HG02759 (cell line): ENCODE data around the gene SNAP91.
"Not testable (repeated sequence)": the region's sequence is repeated elsewhere in the genome, so short reads cannot be mapped to it uniquely, and the experiment has no call there.

Experiments
- ATAC-seq: cut with Tn5 transposase; IDR thresholded peaks from one replicate; pipeline ENCODE4 v1.9.1; 2021; ENCODE audit warnings: mild to moderate bottlenecking, moderate library complexity; ENCODE audit not compliant: unreplicated experiment

Gene SNAP91

DNA sequence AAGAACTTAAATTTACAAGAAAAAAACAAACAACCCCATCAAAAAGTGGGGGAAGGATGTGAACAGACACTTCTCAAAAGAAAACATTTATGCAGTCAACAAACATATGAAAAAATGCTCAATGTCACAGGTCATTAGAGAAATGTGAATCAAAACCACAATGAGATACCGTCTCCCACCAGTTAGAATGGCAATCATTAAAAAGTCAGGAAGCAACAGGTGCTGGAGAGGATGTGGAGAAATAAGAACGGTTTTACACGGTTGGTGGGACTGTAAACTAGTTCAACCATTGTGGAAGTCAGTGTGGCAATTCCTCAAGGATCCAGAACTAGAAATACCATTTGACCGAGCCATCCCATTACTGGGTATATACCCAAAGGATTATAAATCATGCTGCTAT is 157.2 kb downstream of the SNAP91 start:
- ATAC-seq = not testable (repeated sequence)

DNA sequence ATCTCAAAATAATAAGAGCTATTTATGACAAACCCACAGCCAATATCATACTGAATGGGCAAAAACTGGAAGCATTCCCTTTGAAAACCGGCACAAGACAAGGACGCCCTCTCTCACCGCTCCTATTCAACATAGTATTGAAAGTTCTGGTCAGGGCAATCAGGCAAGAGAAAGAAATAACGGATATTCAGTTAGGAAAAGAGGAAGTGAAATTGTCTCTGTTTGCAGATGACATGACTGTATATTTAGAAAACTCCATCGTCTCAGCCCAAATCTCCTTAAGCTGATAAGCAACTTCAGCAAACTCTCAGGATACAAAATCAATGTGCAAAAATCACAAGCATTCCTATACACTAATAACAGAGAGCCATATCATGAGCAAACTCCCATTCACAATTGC is 158.4 kb downstream of the SNAP91 start:
- not testable (repeated sequence) for ATAC-seq

DNA sequence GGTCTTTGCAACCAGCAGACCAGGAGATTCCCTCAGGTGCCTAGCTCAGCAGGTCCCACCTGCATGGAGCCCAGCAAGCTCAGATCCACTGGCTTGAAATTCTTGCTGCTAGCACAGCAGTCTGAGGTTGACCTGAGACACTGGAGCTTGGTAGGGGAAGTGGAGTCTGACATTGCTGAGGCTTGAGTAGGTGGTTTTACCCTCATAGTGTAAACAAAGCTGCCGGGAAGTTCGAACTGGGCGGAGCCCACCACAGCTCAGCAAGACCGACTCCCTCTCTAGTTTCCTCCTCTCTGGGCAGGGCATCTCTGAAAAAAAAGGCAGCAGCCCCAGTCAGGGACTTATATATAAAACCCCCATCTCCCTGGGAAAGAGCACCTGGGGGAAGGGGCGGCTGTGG is 162.3 kb downstream of the SNAP91 start:
- no peak for ATAC-seq

DNA sequence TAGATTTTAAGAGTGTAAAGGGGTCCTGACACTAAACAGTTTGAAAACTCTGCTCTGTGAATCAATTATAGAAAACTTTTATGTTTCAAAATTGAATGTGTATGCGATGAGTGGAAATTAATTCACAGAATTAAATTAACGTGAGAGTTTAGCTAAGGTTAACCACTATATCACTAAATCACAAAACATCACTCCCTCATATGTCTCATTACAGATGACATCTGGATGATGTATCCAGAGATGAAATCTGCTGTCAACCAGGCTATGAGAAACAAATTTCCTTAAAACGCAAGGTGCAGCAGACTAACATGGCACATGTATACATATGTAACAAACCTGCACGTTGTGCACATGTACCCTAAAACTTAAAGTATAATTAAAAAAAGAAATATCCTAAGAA is 169.2 kb downstream of the SNAP91 start:
- ATAC-seq = no peak

DNA sequence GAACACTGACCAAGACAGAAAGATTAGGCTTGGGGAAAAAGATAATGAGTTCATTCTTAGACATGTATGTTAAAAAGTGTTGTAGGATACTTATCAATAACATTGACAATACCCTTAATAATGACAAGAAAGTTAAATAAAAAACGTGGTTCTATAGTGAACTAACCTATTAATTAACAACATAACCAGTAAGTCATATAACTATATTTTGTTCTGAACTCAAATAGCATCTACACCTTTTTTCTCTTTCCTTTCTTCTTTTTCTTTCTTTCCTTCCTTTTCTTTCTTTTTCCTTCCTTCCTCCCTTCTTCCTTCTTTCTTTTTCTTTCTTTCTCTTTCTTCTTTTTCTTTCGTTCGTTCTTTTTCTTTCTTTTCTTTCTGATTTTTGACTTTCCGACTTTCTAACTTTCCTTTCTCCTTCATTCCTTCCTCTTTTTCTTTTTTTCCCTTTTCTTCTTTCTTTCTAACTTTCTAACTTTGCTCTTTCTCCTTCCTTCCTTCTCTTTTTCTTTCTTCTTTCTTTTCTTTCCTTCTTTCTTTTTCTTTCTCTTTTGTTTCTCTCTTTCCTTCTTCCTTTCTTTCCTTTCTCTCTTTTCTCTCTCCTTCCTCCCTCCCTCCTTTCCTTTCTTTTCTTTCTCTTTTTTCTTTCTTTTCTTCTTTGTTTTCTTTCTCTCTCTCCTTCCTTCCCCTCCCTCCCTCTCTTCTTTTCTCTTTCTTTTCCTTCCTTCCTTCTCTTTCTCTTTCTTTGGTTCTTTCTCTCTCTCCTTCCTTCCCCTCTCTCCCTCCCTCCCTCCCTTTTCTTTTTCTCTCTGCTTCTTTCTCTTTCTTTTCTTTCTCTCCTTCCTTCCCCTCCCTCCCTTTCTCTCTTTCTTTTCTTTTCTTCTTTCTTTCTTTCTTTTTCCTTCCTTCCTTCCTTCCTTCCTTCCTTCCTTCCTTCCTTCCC is 172.0 kb downstream of the SNAP91 start:
- ATAC-seq = no peak

DNA sequence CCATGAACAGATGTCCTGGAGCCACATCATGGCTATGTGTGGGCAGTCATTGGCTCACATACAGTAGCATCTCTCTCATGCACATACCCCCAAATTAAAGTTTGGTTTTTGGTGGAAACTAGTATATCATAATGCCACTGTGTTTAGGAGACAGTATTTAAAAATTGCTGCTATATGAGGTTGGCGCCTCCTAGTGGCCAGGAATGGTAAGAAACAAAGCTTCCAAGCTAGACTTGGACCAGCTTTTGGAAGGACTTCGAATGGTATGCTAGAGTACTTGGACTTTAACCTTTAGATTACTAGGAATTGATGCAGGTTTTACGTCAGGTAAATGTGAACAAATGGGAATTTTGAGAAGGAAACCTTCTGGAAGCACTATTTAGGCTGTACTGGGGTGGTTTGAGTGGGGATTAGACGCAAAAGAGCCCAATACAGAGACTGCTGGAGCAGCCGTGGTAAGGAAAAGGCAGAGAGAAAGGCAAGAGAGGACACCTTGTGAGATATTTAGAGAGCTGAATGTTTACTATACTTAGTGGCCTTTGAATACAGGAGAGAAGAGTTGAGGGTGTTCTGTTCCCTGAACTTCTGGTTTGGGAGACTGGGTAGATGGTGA is 172.8 kb downstream of the SNAP91 start:
- ATAC-seq = peak; percentile 90

DNA sequence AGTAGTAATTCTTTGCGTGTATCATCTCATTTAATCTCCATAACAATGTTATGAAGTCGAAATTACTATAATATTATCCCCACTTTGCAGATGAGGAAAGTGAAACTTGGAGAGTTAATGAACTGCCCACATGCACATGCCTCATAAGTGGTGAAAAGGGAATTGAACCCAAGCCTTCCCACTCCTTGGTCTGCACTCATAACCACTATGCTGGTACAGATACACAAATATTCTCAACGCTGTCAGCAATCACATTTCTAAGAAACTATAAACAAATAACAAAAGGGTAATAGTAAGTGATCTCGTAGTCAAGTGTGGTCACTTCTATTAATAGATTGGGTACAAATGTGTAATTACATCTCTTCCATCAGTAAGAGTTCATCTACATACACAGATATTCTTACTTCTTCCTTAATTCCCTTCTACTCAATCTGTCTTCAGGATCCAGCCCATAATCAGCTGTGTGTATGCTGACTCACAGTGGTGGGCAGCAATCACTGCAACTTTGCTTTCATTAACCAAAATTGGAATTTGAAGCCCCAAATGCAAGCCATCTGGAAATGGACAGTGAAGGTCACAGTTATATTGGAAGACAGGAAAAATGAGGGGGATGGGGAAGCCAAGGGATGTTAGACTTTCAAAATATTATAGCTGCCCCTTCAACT is 190.0 kb downstream of the SNAP91 start:
- no peak for ATAC-seq

DNA sequence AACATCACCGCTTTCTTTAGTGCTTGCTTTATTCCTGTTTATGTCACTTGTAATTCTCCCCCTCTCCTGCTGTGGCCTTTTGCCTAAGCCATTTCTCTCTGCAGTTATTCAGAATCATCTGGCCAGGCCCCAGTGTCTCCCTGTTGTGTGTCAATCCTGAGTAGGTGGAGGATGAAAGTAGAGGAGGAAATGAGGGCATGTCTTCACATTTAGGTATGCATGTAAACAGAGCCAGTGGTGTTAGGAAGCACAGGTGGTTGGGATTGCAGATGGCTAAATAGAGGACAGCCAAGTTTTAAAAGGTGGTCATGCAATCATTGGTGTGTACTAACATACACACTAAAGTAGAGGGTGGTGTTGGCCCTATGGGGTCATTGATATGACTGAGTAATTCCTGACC is 191.4 kb downstream of the SNAP91 start:
- ATAC-seq = no peak

DNA sequence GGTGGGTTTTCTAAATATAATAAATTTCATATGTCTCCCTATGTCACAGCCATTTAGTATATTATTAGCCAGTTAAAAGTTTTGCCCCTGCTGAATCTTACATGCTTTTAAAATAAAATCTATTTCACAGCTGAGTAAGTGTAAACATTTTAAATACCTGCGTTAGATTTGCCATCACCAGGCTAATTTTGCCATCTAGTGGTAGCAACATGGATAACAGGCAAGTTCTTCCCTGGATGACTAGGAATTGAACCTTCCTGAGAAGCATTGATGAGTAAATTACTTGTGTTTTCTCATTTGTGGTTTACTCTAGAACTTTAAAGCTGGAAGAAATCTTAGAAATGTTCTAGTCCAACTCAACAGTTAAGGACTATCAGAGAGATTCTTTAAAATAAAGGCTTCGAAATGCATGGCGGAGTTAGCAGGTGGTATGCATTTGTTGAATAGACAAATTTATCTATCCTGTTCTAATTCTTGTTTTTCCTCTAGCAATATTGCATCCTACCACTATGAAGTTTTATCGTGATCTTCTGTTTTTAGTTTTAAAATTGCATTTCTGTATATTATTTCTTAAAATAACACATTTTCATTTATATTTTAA is 193.9 kb downstream of the SNAP91 start:
- ATAC-seq = no peak

DNA sequence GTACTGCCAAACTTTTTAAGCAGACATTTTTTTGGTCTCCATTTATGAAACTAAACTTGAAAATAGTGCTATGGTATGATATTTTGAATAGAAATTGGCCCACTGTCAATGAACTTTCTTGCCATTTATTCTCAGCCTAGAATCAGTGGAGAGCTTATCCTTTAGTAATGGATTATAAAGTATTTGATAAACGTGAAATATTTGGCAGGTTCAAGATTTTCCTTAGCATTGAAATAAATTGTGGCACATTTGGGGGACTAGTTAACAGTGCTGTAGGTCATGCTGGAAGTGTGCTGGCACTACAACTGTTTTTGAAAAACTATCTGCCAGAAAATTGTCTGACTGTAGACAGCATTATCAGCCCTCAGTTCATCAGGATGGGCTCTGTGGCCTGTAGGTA is 194.4 kb downstream of the SNAP91 start:
- ATAC-seq = no peak

DNA sequence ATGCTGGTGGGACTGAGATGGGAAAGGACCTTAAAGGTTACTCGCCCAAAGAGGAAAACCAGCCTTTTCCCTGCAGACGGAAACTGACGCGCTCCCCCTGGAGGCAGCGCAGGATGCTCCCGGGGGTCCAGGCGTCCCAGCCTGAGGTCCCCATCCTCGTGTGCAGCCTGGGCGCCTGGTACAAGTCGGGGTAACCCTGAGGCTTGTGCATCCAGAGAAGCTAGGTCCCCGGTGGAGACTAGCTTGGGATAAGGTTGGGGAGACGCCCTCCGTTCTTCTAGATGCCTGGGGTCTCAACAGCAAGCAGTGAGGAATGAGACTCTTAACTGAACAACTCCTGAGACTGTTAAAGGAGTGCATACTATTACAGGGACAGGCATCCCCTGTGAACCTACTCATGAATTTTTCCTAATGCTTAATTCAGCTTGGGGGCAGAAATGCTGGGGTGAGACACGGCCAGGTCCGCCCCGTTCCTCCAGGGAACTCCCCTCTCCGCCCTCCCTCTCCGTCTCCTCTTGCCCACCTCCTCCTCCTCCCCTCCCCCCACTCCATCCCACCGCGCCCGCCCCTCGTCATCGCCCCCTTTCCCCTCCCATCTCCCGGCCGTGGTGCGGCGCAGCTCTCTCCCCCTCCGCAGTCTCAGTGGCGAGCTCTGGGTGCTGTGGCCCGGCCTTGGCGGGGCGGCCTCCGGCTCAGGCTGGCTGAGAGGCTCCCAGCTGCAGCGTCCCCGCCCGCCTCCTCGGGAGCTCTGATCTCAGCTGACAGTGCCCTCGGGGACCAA is 196.8 kb downstream of the SNAP91 start, which contains the start of gene PRSS35:
TSS of gene PRSS35 (plus strand) at position 634 of the 781 bp plus-strand sequence. CDS start 10,908 bp downstream, outside the sequence.
- peak; percentile 69 for ATAC-seq

DNA sequence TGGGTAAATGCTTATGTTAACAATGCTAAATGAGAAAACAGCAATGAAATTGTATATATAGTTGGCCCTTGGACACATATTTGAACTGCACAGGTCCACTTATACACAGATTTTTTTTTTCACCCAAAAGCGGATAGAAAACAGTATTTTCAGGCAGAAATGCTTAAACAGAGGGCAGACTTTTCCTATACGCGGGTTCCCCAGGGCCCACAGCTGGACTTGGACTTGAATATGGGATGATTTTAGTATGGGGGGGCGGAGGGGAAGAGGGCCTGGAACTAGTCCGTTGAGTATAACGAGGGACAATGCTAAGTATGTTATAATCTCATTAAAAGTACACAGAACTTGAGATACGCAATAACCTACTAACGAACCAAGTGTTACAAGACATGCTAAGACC is 197.6 kb downstream of the SNAP91 start:
- ATAC-seq = no peak

DNA sequence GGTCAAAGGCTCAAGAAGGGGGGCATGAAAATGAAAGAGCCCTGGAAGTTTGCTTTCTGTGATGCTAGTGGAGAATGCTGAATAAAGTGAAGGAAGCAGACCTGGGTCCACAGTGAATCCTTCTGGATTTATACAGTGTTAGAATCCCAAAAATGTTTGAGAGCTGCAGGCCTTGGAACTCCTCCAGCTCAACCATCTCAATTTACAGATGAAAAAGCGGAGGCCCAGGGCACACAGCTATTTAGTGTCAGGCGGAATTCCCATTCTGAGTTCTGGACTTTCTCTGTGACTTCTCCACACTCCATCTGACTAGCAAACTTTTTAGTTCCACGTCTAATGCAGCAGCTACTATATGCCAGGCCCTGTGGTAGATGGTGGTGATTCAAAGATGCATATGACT is 198.1 kb downstream of the SNAP91 start:
- no peak for ATAC-seq

DNA sequence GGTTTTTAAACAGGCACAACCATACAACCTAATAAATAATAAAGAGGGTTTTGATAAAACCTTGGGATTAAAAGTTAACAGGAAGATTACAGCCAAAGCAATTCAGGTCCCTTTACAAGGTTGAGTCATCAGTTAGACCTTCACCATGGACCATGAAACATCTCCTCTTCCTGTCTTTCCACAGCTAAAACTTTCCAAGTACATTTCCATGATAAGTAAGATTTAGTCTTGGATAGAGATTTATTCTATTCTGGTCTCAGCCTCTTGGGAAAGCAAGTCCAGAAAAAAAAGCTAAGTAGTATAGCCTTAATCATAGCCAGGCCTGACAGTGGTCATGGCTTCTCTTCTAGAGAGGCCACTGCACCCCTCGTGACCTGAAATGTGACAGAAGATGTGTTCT is 199.5 kb downstream of the SNAP91 start:
- ATAC-seq = no peak

DNA sequence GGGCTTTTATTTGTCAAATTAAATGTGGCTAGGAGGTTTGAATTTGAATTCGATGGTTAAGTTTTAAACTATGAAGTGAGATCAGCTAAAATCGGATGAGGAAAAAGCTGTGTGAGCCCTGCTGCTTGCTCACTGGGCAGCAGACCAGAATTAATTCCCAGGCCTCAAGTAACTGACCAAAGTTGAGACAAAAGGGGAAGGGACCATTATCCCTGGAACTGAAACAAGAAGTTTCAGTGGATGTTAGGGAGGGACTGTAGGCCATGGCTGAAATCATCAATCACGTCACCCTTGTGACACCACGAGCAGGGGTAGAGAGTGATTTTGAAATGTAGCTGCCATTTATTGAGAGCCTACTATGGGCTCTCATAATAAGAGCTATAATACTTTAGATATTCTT is 203.5 kb downstream of the SNAP91 start:
- no peak for ATAC-seq
